H1 (cell line): ENCODE measurements around the gene EYA2. TPM values are rescaled to one million over a fixed set of nuclear protein-coding genes. Genes with fewer than 3 reads are reported as not detected.

Experiments used
- CTCF ChIA-PET: fragments of 300-600 bp; sonication (Branson Sonifier 250); formaldehyde crosslinking; loops from one replicate; lab custom pipeline; 2021; ENCODE audit not compliant: partially characterized antibody; lab: Charles Lee
- POLR2A ChIA-PET: fragments of 300-600 bp; sonication (Branson Sonifier 250); formaldehyde crosslinking; loops from one replicate; lab custom pipeline; 2021; ENCODE audit warnings: inconsistent platforms; ENCODE audit not compliant: partially characterized antibody; lab: Charles Lee
- DNase-seq, 2 experiments: peaks; one replicate each; pipeline versions ENCODE4 v3.0.0 to v3.0.0-alpha.2; 2010 to 2022; ENCODE audit warnings: low spot score in 2 of 2, low read depth in 1 of 2, mixed read lengths in 1 of 2
- FAIRE-seq: peaks from 2 replicates; lab custom pipeline; 2011; peaks lifted over from hg19 to GRCh38; lab: Jason Lieb, UNC
- H2AFZ ChIP-seq: 2 replicates; pipeline ENCODE4 v1.8.1; 2012; ENCODE audit warnings: low read length, inconsistent platforms
- H2AK5ac ChIP-seq: 2 replicates; pipeline ENCODE4 v1.6.1; 2013; ENCODE audit warnings: low read depth, low read length
- H2BK120ac ChIP-seq: replicated peaks from 2 replicates; pipeline ENCODE3; 2013; ENCODE audit warnings: low read depth, low read length, inconsistent platforms
- H2BK12ac ChIP-seq: 2 replicates; pipeline ENCODE4 v1.6.1; 2013; ENCODE audit warnings: low read depth, low read length
- H2BK15ac ChIP-seq: 2 replicates; pipeline ENCODE4 v1.6.1; 2013; ENCODE audit warnings: low read length
- H2BK20ac ChIP-seq: 2 replicates; pipeline ENCODE4 v1.6.1; 2013; ENCODE audit warnings: low read length
- H2BK5ac ChIP-seq: 2 replicates; pipeline ENCODE4 v1.6.1; 2013; ENCODE audit warnings: low read depth, low read length
- H3K14ac ChIP-seq: 2 replicates; pipeline ENCODE4 v1.6.1; 2013; ENCODE audit warnings: inconsistent platforms; ENCODE audit not compliant: insufficient read length
- H3K18ac ChIP-seq: 2 replicates; pipeline ENCODE4 v1.6.1; 2013; ENCODE audit warnings: low read length; ENCODE audit errors: extremely low read depth
- H3K23ac ChIP-seq: 2 replicates; pipeline ENCODE4 v1.6.1; 2013; ENCODE audit warnings: inconsistent platforms; ENCODE audit not compliant: insufficient read length
- H3K23me2 ChIP-seq: 2 replicates; pipeline ENCODE4 v1.6.1; 2013; ENCODE audit warnings: low read depth, low read length
- H3K27ac ChIP-seq: 2 replicates; pipeline ENCODE4 v1.6.1; 2011; ENCODE audit warnings: low read depth, low read length, inconsistent platforms
- H3K27me3 ChIP-seq, 4 experiments: replicated peaks in 1 of 4; 1 replicate in 1 of 4; 2 replicates in 3 of 4; pipeline versions ENCODE4 v1.6.1 to v1.8.1; 2011 to 2013; ENCODE audit warnings: low read length in 3 of 4, mild to moderate bottlenecking in 3 of 4, inconsistent platforms in 2 of 4, mixed read lengths in 2 of 4, moderate library complexity in 1 of 4; ENCODE audit not compliant: control insufficient read depth in 3 of 4, insufficient read depth in 3 of 4; ENCODE audit errors: extremely low read depth in 1 of 4
- H3K36me3 ChIP-seq, 4 experiments: 2 replicates each; pipeline versions ENCODE4 v1.6.1 to v1.8.1; 2011 to 2013; ENCODE audit warnings: mild to moderate bottlenecking in 4 of 4, low read length in 3 of 4, moderate library complexity in 2 of 4, control low read depth in 1 of 4, inconsistent platforms in 1 of 4; ENCODE audit not compliant: insufficient read depth in 4 of 4, control insufficient read depth in 2 of 4
- H3K4ac ChIP-seq: replicated peaks from 2 replicates; pipeline ENCODE3; 2013; ENCODE audit warnings: low read length, low read depth, mixed read lengths, inconsistent platforms; ENCODE audit not compliant: insufficient read length
- H3K4me1 ChIP-seq, 4 experiments: replicated peaks in 1 of 4; 1 replicate in 1 of 4; 2 replicates in 3 of 4; pipeline versions ENCODE4 v1.6.1 to v1.8.1; 2011 to 2013; ENCODE audit warnings: low read length in 3 of 4, inconsistent platforms in 2 of 4, mixed read lengths in 1 of 4; ENCODE audit not compliant: insufficient read depth in 4 of 4, control insufficient read depth in 3 of 4
- H3K4me2 ChIP-seq, 2 experiments: 2 replicates each; pipeline versions ENCODE4 v1.6.1 to v1.8.1; 2011 to 2013; ENCODE audit warnings: low read depth in 2 of 2, low read length in 2 of 2, control low read depth in 1 of 2, inconsistent platforms in 1 of 2, mild to moderate bottlenecking in 1 of 2; ENCODE audit not compliant: insufficient read depth in 1 of 2
- H3K4me3 ChIP-seq, 4 experiments: fragments of 200-600, 300-600 bp in 1 of 4; sonication (generic), shearing (Covaris generic), sonication (Bioruptor Twin) in 1 of 4; 2 replicates each; pipeline versions ENCODE4 v1.5.1 to v1.8.1; 2011 to 2016; ENCODE audit warnings: low read length in 4 of 4, low read depth in 3 of 4, control low read depth in 2 of 4, inconsistent platforms in 2 of 4, mild to moderate bottlenecking in 2 of 4, mixed read lengths in 1 of 4, moderate library complexity in 1 of 4; ENCODE audit not compliant: insufficient read depth in 2 of 4; ENCODE audit errors: extremely low read depth in 1 of 4
- H3K56ac ChIP-seq: replicated peaks from 2 replicates; pipeline ENCODE3; 2013; ENCODE audit warnings: low read depth, mild to moderate bottlenecking, mixed read lengths, low read length, inconsistent platforms; ENCODE audit not compliant: insufficient read length
- H3K79me1 ChIP-seq: 2 replicates; pipeline ENCODE4 v1.6.1; 2013; ENCODE audit warnings: low read depth, low read length, control low read depth
- H3K79me2 ChIP-seq, 2 experiments: 2 replicates each; pipeline versions ENCODE4 v1.6.1 to v1.8.1; 2012 to 2013; ENCODE audit warnings: low read length in 2 of 2, mild to moderate bottlenecking in 2 of 2, inconsistent platforms in 1 of 2; ENCODE audit not compliant: insufficient read depth in 2 of 2, control insufficient read depth in 1 of 2
- H3K9ac ChIP-seq, 4 experiments: replicated peaks in 1 of 4; 1 replicate in 1 of 4; 2 replicates in 3 of 4; pipeline versions ENCODE4 v1.6.1 to v1.8.1; 2011 to 2013; ENCODE audit warnings: low read depth in 3 of 4, low read length in 3 of 4, control low read depth in 2 of 4, mild to moderate bottlenecking in 2 of 4, moderate library complexity in 2 of 4, inconsistent platforms in 1 of 4; ENCODE audit errors: extremely low read depth in 1 of 4
- H3K9me3 ChIP-seq, 2 experiments: 2 replicates each; pipeline versions ENCODE4 v1.6.1 to v1.8.1; 2012 to 2013; ENCODE audit warnings: mild to moderate bottlenecking in 2 of 2, moderate library complexity in 2 of 2, control low read depth in 1 of 2, inconsistent platforms in 1 of 2, low read depth in 1 of 2, low read length in 1 of 2, mixed read lengths in 1 of 2; ENCODE audit not compliant: insufficient read depth in 2 of 2
- H4K20me1 ChIP-seq, 2 experiments: replicated peaks in 1 of 2; 2 replicates each; pipeline versions ENCODE3 to v1.8.1; 2011 to 2013; ENCODE audit warnings: inconsistent platforms in 2 of 2, low read length in 2 of 2, mild to moderate bottlenecking in 1 of 2; ENCODE audit not compliant: insufficient read depth in 2 of 2, control insufficient read depth in 1 of 2
- H4K5ac ChIP-seq: 2 replicates; pipeline ENCODE4 v1.6.1; 2013; ENCODE audit warnings: low read length, low read depth, mixed read lengths, inconsistent platforms; ENCODE audit not compliant: insufficient read length
- H4K8ac ChIP-seq: 2 replicates; pipeline ENCODE4 v1.8.0; 2013; ENCODE audit warnings: mild to moderate bottlenecking, moderate library complexity, low read length, inconsistent platforms; ENCODE audit not compliant: insufficient read depth; ENCODE audit errors: extremely low read depth
- H4K91ac ChIP-seq: replicated peaks from 2 replicates; pipeline ENCODE3; 2013; ENCODE audit warnings: low read length, mixed read lengths, inconsistent platforms; ENCODE audit not compliant: insufficient read length
- CHD1 ChIP-seq: IDR thresholded peaks from 2 replicates; pipeline ENCODE4 v1.6.1; 2012; ENCODE audit warnings: low read depth, low read length, improper control_type of control experiment
- RFX5 ChIP-seq: IDR thresholded peaks from 2 replicates; pipeline ENCODE4 v1.6.1; 2011; ENCODE audit warnings: low read depth, low read length, improper control_type of control experiment, borderline replicate concordance
- SP2 ChIP-seq: IDR thresholded peaks from 2 replicates; pipeline ENCODE4 v1.6.1; 2012; ENCODE audit warnings: mild to moderate bottlenecking, low read length, inconsistent platforms
- WGBS, 2 experiments: shearing (Covaris generic) in 1 of 2; methylation state at CpG; one replicate each; pipeline versions ENCODE4 v1.1.6 to v1.1.7; 2013 to 2015; ENCODE audit warnings: low lambda C conversion rate in 2 of 2, mixed read lengths in 2 of 2, inconsistent platforms in 1 of 2, low coverage in 1 of 2, missing lambda C conversion rate in 1 of 2; ENCODE audit not compliant: insufficient replicate concordance in 2 of 2, insufficient coverage in 1 of 2, insufficient read length in 1 of 2; ENCODE audit errors: extremely low coverage in 1 of 2, missing lambda C conversion rate in 1 of 2; 5-methylcytosine and 5-hydroxymethylcytosine counted together
- polyA plus RNA-seq, 7 experiments: library from polyadenylated mRNA; depleted of rRNA in 3 of 7; stranded (reverse) in 5 of 7; unstranded in 2 of 7; fragments of >200 nt in 5 of 7; fragments of 200-250 nt in 2 of 7; gene quantifications; 1 replicate in 5 of 7; 2 replicates in 1 of 7; 4 replicates in 1 of 7; pipeline versions ENCODE4 v1.2.1 to v1.2.3, GENCODE V29; 2011 to 2013; ENCODE audit warnings: missing spikeins in 2 of 7, mixed read lengths in 2 of 7
- total RNA-seq: library from RNA; stranded (reverse); fragmentation: NEBNext Ultra II Directional; extraction: Animal tissue kit (Norgen Biotek cat#: 25700); gene quantifications from 2 replicates; pipeline ENCODE4 v1.2.1, GENCODE V29; 2021

Gene EYA2
- total and polyA plus RNA-seq, 2 of the 8 experiments (the other 6 are each of a cell fraction or from before 2014, with no cell fraction given) = 1.6 to 1.7 TPM

DNA sequence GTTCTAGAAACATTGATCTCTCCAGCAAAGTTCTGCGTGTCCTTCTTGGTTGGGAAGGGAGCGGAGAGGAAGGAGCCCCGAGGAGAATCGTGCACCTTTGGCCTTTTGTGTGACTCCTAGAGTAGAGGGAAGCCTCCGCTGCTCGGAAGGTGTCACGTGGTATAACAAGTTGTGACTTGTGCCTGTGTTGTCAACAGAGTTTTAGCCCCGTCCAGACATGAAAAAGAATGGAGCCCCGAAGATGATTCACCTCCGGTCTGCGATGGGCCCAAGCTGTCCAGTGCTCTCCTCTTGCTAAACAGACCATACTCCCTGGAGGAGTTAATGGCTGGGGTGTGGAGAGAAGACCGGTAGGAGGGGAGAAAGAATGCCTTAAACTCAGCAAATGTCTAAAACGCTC, 7.0 kb downstream of the EYA2 start:
- H3K27ac ChIP-seq = no peak overlapping the region
- no peak overlapping the region for H4K91ac ChIP-seq
- peaks cover 0 to 14% (median 0%) of the 10 kb centered on the region in 4 experiments; a peak in 2 of 7 replicates for H3K27me3 ChIP-seq
- no peak overlapping the region for H3K4me3 ChIP-seq
- no peaks in the 10 kb centered on the region for H3K36me3 ChIP-seq
- no peak overlapping the region for H3K9ac ChIP-seq
- H2BK5ac ChIP-seq = no peak overlapping the region
- 86% methylated on average over 13 of the region's 13 CpGs; no CpG with 5 or more reads in 1 of the 2 experiments for WGBS, 2 experiments
- no peak for DNase-seq
- H2BK12ac ChIP-seq = no peak overlapping the region
- H2BK120ac ChIP-seq = no peak overlapping the region
- H3K79me2 ChIP-seq = no peaks in the 10 kb centered on the region
- H4K8ac ChIP-seq = no peak overlapping the region
- CTCF ChIA-PET = no interaction called here
- no peaks in the 10 kb centered on the region for H3K9me3 ChIP-seq
- POLR2A ChIA-PET = no interaction called here
- H3K23ac ChIP-seq = no peak overlapping the region
- H2AK5ac ChIP-seq = no peak overlapping the region
- H3K4me1 ChIP-seq = peaks cover 0 to 4% (median 1%) of the 10 kb centered on the region in 4 experiments; a peak in 2 of 7 replicates
- no peak overlapping the region for H2BK20ac ChIP-seq
- H2BK15ac ChIP-seq = no peak overlapping the region
- H3K14ac ChIP-seq = no peak overlapping the region
- H4K5ac ChIP-seq = no peak overlapping the region
- no peaks in the 10 kb centered on the region for H4K20me1 ChIP-seq
- no peaks in the 10 kb centered on the region for H3K79me1 ChIP-seq
- H3K4me2 ChIP-seq = no peak overlapping the region
- no peaks in the 10 kb centered on the region; the same call in 1 of the 2 replicates for H3K23me2 ChIP-seq
- H2AFZ ChIP-seq = no peak overlapping the region
- FAIRE-seq = no peak
- H3K18ac ChIP-seq = no peak overlapping the region
- no peak overlapping the region for H3K56ac ChIP-seq
- H3K4ac ChIP-seq = no peak overlapping the region
- TF ChIP-seq SP2 = no peak
- TF ChIP-seq CHD1 = no peak
- no peak for TF ChIP-seq RFX5
